A549 (cell line): Measurements from ENCODE around the gene PCDHGA6. TPM values are rescaled to one million over a fixed set of nuclear protein-coding genes. Genes with fewer than 3 reads are reported as not detected.

Experiments used
- ATAC-seq, 2 experiments: fragments of 200-7000 bp in 1 of 2; fragments of >200 bp in 1 of 2; cut with Nextera tagmentation in 1 of 2; cut with Tn5 transposase in 1 of 2; 3 replicates each; pipeline versions ENCODE4 v1.8.0 to v1.9.1; 2018 to 2020; ENCODE audit warnings: mild to moderate bottlenecking in 1 of 2, moderate library complexity in 1 of 2
- CTCF ChIA-PET: fragments of 300-600 bp; sonication (Branson Sonifier 250); formaldehyde crosslinking; extraction: SDS; loops from one replicate; lab custom pipeline; 2021; ENCODE audit warnings: antibody characterized with exemption, inconsistent platforms; lab: Yijun Ruan, JAX
- POLR2A ChIA-PET: fragments of 350-600 bp; formaldehyde crosslinking; extraction: SDS; loops from one replicate; lab custom pipeline; 2021; ENCODE audit warnings: antibody characterized with exemption, inconsistent platforms; lab: Yijun Ruan, JAX
- DNase-seq, 2 experiments: peaks; one replicate each; pipeline versions ENCODE4 v3.0.0 to v3.0.0-alpha.2; 2011 to 2016; ENCODE audit warnings: low read depth in 1 of 2, low spot score in 1 of 2
- FAIRE-seq: peaks from 2 replicates; lab custom pipeline; 2011; peaks lifted over from hg19 to GRCh38; lab: Jason Lieb, UNC
- H3K27ac ChIP-seq, 2 experiments: fragments of >200 bp; sonication (Bioruptor Twin); formaldehyde crosslinking; 3 replicates each; pipeline ENCODE4 v1.5.1; 2016 to 2017
- H3K4me1 ChIP-seq: fragments of >200 bp; sonication (Bioruptor Twin); formaldehyde crosslinking; 3 replicates; pipeline ENCODE4 v1.6.1; 2016
- H3K4me2 ChIP-seq: fragments of >200 bp; sonication (Bioruptor Twin); formaldehyde crosslinking; 3 replicates; pipeline ENCODE4 v1.6.1; 2016
- H3K4me3 ChIP-seq: fragments of >200 bp; sonication (Bioruptor Twin); formaldehyde crosslinking; 3 replicates; pipeline ENCODE4 v1.5.1; 2016
- H3K9me3 ChIP-seq: fragments of >200 bp; sonication (Bioruptor Twin); formaldehyde crosslinking; 3 replicates; pipeline ENCODE4 v1.6.1; 2016
- CBX2 ChIP-seq: fragments of 200-600 bp; sonication (generic); IDR thresholded peaks from 2 replicates; pipeline ENCODE4 v1.6.1; 2016; ENCODE audit warnings: low read depth, mild to moderate bottlenecking, borderline replicate concordance
- EHMT2 ChIP-seq: fragments of 200-600 bp; sonication (generic); IDR thresholded peaks from 2 replicates; pipeline ENCODE4 v1.6.1; 2016; ENCODE audit warnings: antibody characterized with exemption, low read depth, mild to moderate bottlenecking, moderate library complexity
- ELK1 ChIP-seq: fragments of 150-350 bp; IDR thresholded peaks from 2 replicates; pipeline ENCODE4 v1.6.1; 2014; ENCODE audit warnings: low read depth, mild to moderate bottlenecking, low read length
- EP300 ChIP-seq, 2 experiments: fragments of >200 bp; sonication (Bioruptor Twin); formaldehyde crosslinking; IDR thresholded peaks; 2 replicates in 1 of 2; 3 replicates in 1 of 2; pipeline ENCODE4 v1.6.1; 2016 to 2017
- FOSL2 ChIP-seq, 2 experiments: fragments of 450-650 bp in 1 of 2; fragments of >200 bp in 1 of 2; sonication (Bioruptor Twin) in 1 of 2; formaldehyde crosslinking; IDR thresholded peaks; 2 replicates each; pipeline versions ENCODE4 v1.5.0 to v1.6.1; 2016 to 2020; ENCODE audit warnings: mild to moderate bottlenecking in 1 of 2, moderate library complexity in 1 of 2
- FOXS1 ChIP-seq: fragments of 250-450 bp; sonication (Bioruptor Pico); IDR thresholded peaks from 2 replicates; pipeline ENCODE4 v1.5.0; 2020; ENCODE audit warnings: mild to moderate bottlenecking, moderate library complexity
- HDAC2 ChIP-seq: fragments of 200-600 bp; sonication (generic); IDR thresholded peaks from 2 replicates; pipeline ENCODE4 v1.6.1; 2016
- HES2 ChIP-seq: fragments of >200 bp; sonication (Bioruptor Twin); formaldehyde crosslinking; IDR thresholded peaks from 2 replicates; pipeline ENCODE4 v1.6.1; 2016
- HEYL ChIP-seq: fragments of 250-450 bp; sonication (Bioruptor Pico); IDR thresholded peaks from 2 replicates; pipeline ENCODE4 v1.8.0; 2021; ENCODE audit warnings: mild to moderate bottlenecking, moderate library complexity
- HOXB5 ChIP-seq: fragments of 250-450 bp; sonication (Bioruptor Pico); IDR thresholded peaks from 2 replicates; pipeline ENCODE4 v1.5.0; 2020; ENCODE audit warnings: mild to moderate bottlenecking, moderate library complexity
- KDM1A ChIP-seq: fragments of 200-600 bp; sonication (generic); IDR thresholded peaks from 2 replicates; pipeline ENCODE4 v1.6.1; 2016; ENCODE audit warnings: low read depth, mild to moderate bottlenecking
- MAFK ChIP-seq: fragments of 450-650 bp; IDR thresholded peaks from 2 replicates; pipeline ENCODE4 v1.6.1; 2014; ENCODE audit not compliant: partially characterized antibody
- MAZ ChIP-seq: fragments of 150-350 bp; IDR thresholded peaks from 2 replicates; pipeline ENCODE4 v1.6.1; 2014; ENCODE audit warnings: antibody characterized with exemption, low read depth, low read length, borderline replicate concordance
- MYC ChIP-seq: IDR thresholded peaks from 2 replicates; pipeline ENCODE4 v1.6.1; 2012; ENCODE audit warnings: mild to moderate bottlenecking, inconsistent platforms, low read length, improper control_type of control experiment, borderline replicate concordance
- NFE2L2 ChIP-seq: fragments of 150-350 bp; conservative IDR thresholded peaks from 2 replicates; pipeline ENCODE4 v1.6.1; 2014; ENCODE audit warnings: low read length
- NPAS2 ChIP-seq: fragments of 250-450 bp; sonication (Bioruptor Pico); IDR thresholded peaks from 2 replicates; pipeline ENCODE4 v1.8.0; 2022; ENCODE audit warnings: mild to moderate bottlenecking, moderate library complexity, borderline replicate concordance
- PBX3 ChIP-seq: IDR thresholded peaks from 2 replicates; pipeline ENCODE4 v1.6.1; 2012
- RAD21 ChIP-seq, 2 experiments: fragments of >200 bp in 1 of 2; sonication (Bioruptor Twin) in 1 of 2; formaldehyde crosslinking in 1 of 2; IDR thresholded peaks in 1 of 2; conservative IDR thresholded peaks in 1 of 2; 2 replicates in 1 of 2; 3 replicates in 1 of 2; pipeline ENCODE4 v1.6.1; 2012 to 2018; ENCODE audit warnings: inconsistent platforms in 1 of 2
- REST ChIP-seq: fragments of 200-600 bp; sonication (generic); IDR thresholded peaks from 2 replicates; pipeline ENCODE4 v1.6.1; 2016; ENCODE audit warnings: antibody characterized with exemption, mild to moderate bottlenecking, moderate library complexity
- USF2 ChIP-seq: fragments of 450-650 bp; IDR thresholded peaks from 2 replicates; pipeline ENCODE4 v1.6.1; 2014; ENCODE audit warnings: antibody characterized with exemption
- ZFP36 ChIP-seq: fragments of 450-650 bp; IDR thresholded peaks from 2 replicates; pipeline ENCODE4 v1.6.1; 2014; ENCODE audit warnings: borderline replicate concordance; ENCODE audit not compliant: partially characterized antibody
- WGBS: methylation state at CpG from one replicate; pipeline ENCODE4 v1.1.6; 2017; ENCODE audit errors: missing lambda C conversion rate; 5-methylcytosine and 5-hydroxymethylcytosine counted together
- polyA plus RNA-seq, 4 experiments: library from polyadenylated mRNA; depleted of rRNA in 3 of 4; stranded (reverse); fragments of >200 nt; fragmentation: RNase III in 1 of 4; extraction: RNeasy Plus Mini Kit Qiagen cat#74134 plus additional on column Dnase treatment in 1 of 4; gene quantifications; 2 replicates in 3 of 4; 3 replicates in 1 of 4; pipeline ENCODE4 v1.2.3, GENCODE V29; 2011 to 2017

PCDHGA6 gene
- polyA plus RNA-seq, 2 of the 4 experiments (the other 2 are of a cell fraction), result 0.23 to 1.0 TPM

GRCh38 chr5:141411575-141411974, 37.9 kb downstream of the PCDHGA6 start:
- no peak for TF ChIP-seq REST
- no peak for TF ChIP-seq HDAC2
- TF ChIP-seq PBX3, result no peak
- no peak for TF ChIP-seq ELK1
- no peak for TF ChIP-seq EHMT2
- DNase-seq, result no peak
- Histone ChIP-seq H3K4me1 (no peaks in the 10 kb centered on the region), H3K27ac (no peak overlapping the region), H3K4me3 (no peak overlapping the region), H3K9me3 (peaks cover 36% of the 10 kb centered on the region), H3K4me2 (no peak overlapping the region)
- ATAC-seq, result no peak
- 48% methylated on average over 3 of the region's 3 CpGs for WGBS
- ChIA-PET POLR2A (no interaction called here), CTCF (interaction anchor here (1.0 kb wide), 1 partner anchor 113 kb away, joined by 4 read pairs; no protein-coding TSS in a partner anchor)
- no peak for FAIRE-seq

GRCh38 chr5:141412854-141413539, 39.3 kb downstream of the PCDHGA6 start, which contains the start of gene PCDHGA10:
PCDHGA10 (plus strand) TSS chr5:141412987; CDS start chr5:141413176, 189 bp downstream.
- DNase-seq, result no peak
- Histone ChIP-seq H3K27ac (no peak within 1 kb of the TSS), H3K9me3 (peaks cover 28% of the 10 kb centered on the region)
- TF ChIP-seq EHMT2 (no peak), RAD21 (conservative IDR thresholded peaks at IDR 0.05 in 1 of 2, IDR thresholded peaks at IDR 0.05 in 1 of 2) (peak in 1 of 2 experiments; percentile 13; a peak in 1 of 5 replicates)
- TF ChIP-seq, all 56 proteins: peak for 1
- ATAC-seq (no peak), FAIRE-seq (no peak)
- ChIA-PET CTCF (interaction anchor here (1.0 to 2.0 kb wide), 5 partner anchors 15 to 145 kb away, joined by 3 to 5 read pairs (median 4); partner anchors contain the start of genes PCDHGB1 and PCDHGB5), POLR2A (no interaction called here)
- Histone ChIP-seq H3K4me2 (no peak within 1 kb of the TSS), H3K4me1 (no peaks in the 10 kb centered on the region), H3K4me3 (no peak within 1 kb of the TSS)
- WGBS, result 71% methylated on average over 31 of the region's 31 CpGs

GRCh38 chr5:141413540-141414069, 39.9 kb downstream of the PCDHGA6 start:
- DNase-seq (no peak), ATAC-seq (no peak), FAIRE-seq (no peak)
- CTCF ChIA-PET, result interaction anchor here (0.8 to 2.0 kb wide), 6 partner anchors 16 to 592 kb away, joined by 3 to 5 read pairs (median 4); partner anchors contain the start of genes PCDHA5, PCDHGB1 and PCDHGB5
- no peak overlapping the region for H3K4me2 ChIP-seq
- POLR2A ChIA-PET, result no interaction called here
- H3K4me1 ChIP-seq, result no peaks in the 10 kb centered on the region
- peaks cover 33% of the 10 kb centered on the region for H3K9me3 ChIP-seq
- no peak overlapping the region for H3K27ac ChIP-seq
- H3K4me3 ChIP-seq, result no peak overlapping the region
- WGBS, result 73% methylated on average over 25 of the region's 25 CpGs
- TF ChIP-seq NFE2L2 (no peak), MAZ (no peak), USF2 (no peak), MYC (no peak), HEYL (CRISPR knock-in tag) (no peak), FOXS1 (CRISPR knock-in tag) (no peak), HOXB5 (CRISPR knock-in tag) (no peak), ZFP36 (no peak), KDM1A (no peak), HES2 (no peak), FOSL2 (IDR thresholded peaks at IDR 0.05) (no peak), FOSL2 (CRISPR knock-in tag; IDR thresholded peaks at IDR 0.05) (no peak), EHMT2 (no peak), MAFK (no peak), NPAS2 (no peak), EP300 (IDR thresholded peaks at IDR 0.05) (no peak), CBX2 (no peak)
